Mesodermal cell (in vitro differentiated cells): ENCODE data around the gene OPCML.

ENCODE experiments used
- H3K27ac ChIP-seq: 2 replicates; pipeline ENCODE4 v1.7.0; 2013; ENCODE audit warnings: mild to moderate bottlenecking, low read depth, low read length, moderate library complexity; ENCODE audit not compliant: severe bottlenecking
- H3K36me3 ChIP-seq: 2 replicates; pipeline ENCODE4 v1.7.1; 2013; ENCODE audit warnings: mild to moderate bottlenecking, low read length, moderate library complexity; ENCODE audit not compliant: control insufficient read depth, insufficient read depth
- H3K4me1 ChIP-seq: one replicate; pipeline ENCODE4 v1.7.1; 2013; ENCODE audit warnings: mild to moderate bottlenecking, low read length; ENCODE audit not compliant: insufficient read depth, control insufficient read depth, poor library complexity, severe bottlenecking
- H3K4me3 ChIP-seq: 2 replicates; pipeline ENCODE4 v1.7.0; 2013; ENCODE audit warnings: low read length, control low read depth, mild to moderate bottlenecking; ENCODE audit not compliant: insufficient read depth, poor library complexity, severe bottlenecking; ENCODE audit errors: extremely low read depth
- H3K9me3 ChIP-seq: 2 replicates; pipeline ENCODE4 v1.7.1; 2013; ENCODE audit warnings: mild to moderate bottlenecking, low read length, moderate library complexity; ENCODE audit not compliant: control insufficient read depth
- WGBS, 2 experiments: methylation state at CpG; one replicate each; pipeline ENCODE4 v1.1.5; 2013; ENCODE audit warnings: missing lambda C conversion rate in 2 of 2; ENCODE audit not compliant: insufficient coverage in 2 of 2; 5-methylcytosine and 5-hydroxymethylcytosine counted together

OPCML gene

DNA sequence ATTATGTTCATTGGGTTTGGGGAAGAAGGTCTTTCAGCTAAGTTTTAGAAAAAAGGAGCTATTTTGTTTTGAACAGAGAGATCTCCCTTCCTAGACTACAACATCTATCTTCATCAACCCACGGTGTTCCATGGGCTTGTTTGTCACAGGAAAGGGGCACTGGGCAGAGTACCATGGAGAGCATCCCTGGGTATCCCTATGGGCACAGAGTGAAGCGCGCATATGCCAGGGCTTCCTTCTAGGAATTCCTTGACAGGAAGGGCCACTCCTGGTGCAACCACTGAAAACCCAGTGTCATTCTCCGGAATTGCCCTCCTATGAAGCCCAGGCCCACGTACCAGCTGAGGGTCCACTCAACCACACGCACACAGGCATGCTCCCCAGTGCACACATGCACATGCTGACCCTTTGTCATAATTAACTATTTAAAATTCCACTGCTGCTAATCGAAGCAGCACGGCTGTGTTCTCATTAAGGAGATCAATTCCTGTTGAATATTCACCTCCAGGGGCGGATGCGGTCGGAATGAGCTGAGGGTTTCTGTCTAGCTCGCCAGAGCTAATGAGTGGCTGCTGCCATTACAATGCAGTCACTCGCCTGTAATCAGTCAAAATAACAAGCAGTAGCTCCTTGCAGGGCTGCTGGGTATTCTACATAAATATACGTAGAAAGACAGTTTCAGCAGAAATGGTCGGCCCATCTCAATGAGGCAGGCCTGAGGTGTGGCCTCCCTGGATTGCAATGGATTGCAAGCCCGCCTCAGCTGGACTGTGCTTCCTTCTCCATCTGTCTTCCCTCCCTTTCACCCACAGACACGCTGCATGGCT, 512.5 kb downstream of the OPCML start:
- H3K9me3 ChIP-seq: no peaks in the 10 kb centered on the region
- no peaks in the 10 kb centered on the region for H3K36me3 ChIP-seq
- no peak overlapping the region for H3K27ac ChIP-seq
- H3K4me1 ChIP-seq: peaks cover 13% of the 10 kb centered on the region
- H3K4me3 ChIP-seq: no peak overlapping the region
- WGBS, 2 experiments: 90 to 92% methylated on average over 16 to 17 of the region's 17 CpGs

DNA sequence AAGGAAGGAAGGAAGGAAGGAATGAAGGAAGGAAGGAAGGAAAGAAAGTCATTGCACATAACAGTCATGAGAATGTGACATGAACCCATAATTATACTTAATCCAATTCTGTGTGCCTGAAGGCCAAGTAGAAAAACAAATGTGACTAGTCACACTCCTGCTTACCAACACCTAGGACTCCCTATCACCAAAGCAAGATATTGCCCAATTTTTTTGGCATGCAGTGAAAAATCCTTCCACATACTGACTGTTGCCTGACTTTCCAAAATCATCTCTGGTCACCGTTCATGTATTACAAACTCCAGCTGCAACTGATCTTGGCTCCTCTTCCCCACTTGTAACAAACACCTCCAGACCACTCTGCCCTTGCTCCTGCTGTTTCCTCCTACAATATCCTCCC, 516.8 kb downstream of the OPCML start:
- 80 to 93% methylated on average over 1 of the region's 1 CpG for WGBS, 2 experiments
- Histone ChIP-seq H3K4me1 (peaks cover 4% of the 10 kb centered on the region), H3K27ac (no peak overlapping the region), H3K36me3 (no peaks in the 10 kb centered on the region), H3K9me3 (no peaks in the 10 kb centered on the region), H3K4me3 (no peak overlapping the region)

DNA sequence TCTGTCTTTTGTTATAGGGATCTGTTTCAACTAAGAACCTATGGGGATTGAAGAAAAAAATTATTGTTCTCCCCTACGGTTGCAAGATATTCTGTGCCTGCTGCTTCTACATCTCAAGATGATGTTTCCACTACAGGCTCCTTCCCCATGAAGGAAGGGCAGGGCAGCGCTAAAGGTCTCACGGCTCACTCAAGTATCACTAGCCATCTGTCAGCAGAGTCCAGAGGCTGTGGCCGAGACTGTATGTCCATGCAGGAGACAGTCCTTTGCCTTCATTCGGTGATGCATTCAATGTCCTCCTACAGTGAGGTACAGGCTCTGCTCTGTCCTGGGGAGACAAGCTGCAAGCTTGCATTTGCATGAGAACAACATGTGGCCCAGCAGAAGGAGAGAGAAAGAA, 518.0 kb downstream of the OPCML start:
- Histone ChIP-seq H3K27ac (no peak overlapping the region), H3K4me3 (no peak overlapping the region), H3K36me3 (no peaks in the 10 kb centered on the region), H3K4me1 (no peaks in the 10 kb centered on the region), H3K9me3 (no peaks in the 10 kb centered on the region)
- WGBS, 2 experiments: 80 to 84% methylated on average over 4 to 5 of the region's 5 CpGs

DNA sequence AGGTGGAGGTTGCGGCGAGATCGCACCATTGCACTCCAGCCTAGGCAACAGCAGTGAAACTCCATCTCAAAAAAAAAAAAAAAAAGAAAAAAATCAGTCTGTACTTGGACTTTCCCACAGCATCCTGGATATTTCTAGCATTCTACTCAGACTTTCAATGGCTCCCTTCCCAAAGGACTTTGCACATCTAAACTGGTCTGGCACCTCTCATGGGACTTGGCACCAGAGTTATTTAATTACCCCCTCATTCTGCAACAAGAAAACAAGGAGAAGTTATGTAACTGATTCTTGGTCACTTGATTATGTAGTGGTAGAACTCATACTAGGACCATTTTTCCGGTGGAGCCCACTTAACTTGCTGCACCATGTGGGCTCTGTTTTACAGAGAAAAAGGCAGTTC, 519.5 kb downstream of the OPCML start:
- 93 to 100% methylated on average over 2 to 3 of the region's 4 CpGs for WGBS, 2 experiments
- H3K27ac ChIP-seq: no peak overlapping the region

DNA sequence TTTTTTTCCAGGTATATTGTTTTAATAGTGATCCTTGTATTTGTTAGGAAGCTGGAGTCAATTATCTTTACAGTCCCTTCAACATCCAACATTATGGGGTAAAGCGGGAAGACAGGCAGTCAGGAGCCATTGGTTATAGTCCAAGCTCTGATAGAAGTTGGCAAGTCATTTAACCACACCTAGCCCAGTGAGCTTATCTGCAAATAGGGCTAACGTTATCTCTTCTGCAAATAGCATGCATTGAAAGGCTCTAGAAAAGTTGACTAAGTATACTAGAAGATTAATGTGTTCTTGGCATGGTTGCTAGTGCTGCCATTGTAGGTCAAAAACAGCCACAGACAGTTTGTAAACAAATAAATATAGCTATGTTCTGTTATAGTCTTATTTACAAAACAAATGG, 520.7 kb downstream of the OPCML start:
- no peaks in the 10 kb centered on the region for H3K36me3 ChIP-seq
- WGBS, 2 experiments: 80% methylated on average over 1 of the region's 2 CpGs; no CpG with 5 or more reads in 1 of the 2 experiments
- H3K9me3 ChIP-seq: no peaks in the 10 kb centered on the region

More for the DNA sequence above, 519.5 kb downstream of the OPCML start:
- Histone ChIP-seq H3K9me3 (no peaks in the 10 kb centered on the region), H3K4me3 (no peak overlapping the region), H3K4me1 (no peaks in the 10 kb centered on the region), H3K36me3 (no peaks in the 10 kb centered on the region)

DNA sequence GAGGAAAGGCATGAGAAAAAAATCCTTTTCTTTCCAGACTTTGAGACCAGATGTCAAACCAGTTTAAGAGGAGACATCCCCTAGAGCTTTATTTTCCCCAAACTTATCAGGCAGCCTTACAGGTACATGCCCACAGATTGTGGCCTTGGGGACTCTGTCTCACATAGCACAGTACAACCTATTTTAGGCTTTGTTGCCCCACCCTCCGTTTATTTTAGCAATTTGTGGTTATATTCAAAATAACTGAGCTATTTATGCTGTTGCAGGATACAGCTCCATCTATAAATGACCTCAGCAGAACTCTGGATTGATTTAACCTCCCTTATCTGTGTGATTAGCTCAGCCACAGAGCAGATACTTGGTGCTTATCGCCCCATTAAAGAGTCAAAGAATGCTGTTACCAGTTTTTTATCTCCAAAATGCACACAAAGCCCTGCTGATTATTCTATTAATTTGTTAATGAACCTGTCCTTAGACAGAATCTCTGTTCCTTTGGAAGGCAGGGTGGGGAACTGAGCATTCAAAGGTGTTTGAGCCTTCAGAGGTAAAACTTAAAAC, 525.2 kb downstream of the OPCML start:
- Histone ChIP-seq H3K4me1 (no peaks in the 10 kb centered on the region), H3K9me3 (no peaks in the 10 kb centered on the region), H3K4me3 (no peak overlapping the region), H3K27ac (no peak overlapping the region), H3K36me3 (no peaks in the 10 kb centered on the region)
- WGBS, 2 experiments: 60 to 100% methylated on average over 1 of the region's 2 CpGs

More for the DNA sequence above, 520.7 kb downstream of the OPCML start:
- H3K27ac ChIP-seq: no peak overlapping the region
- no peak overlapping the region for H3K4me3 ChIP-seq
- H3K4me1 ChIP-seq: no peaks in the 10 kb centered on the region

DNA sequence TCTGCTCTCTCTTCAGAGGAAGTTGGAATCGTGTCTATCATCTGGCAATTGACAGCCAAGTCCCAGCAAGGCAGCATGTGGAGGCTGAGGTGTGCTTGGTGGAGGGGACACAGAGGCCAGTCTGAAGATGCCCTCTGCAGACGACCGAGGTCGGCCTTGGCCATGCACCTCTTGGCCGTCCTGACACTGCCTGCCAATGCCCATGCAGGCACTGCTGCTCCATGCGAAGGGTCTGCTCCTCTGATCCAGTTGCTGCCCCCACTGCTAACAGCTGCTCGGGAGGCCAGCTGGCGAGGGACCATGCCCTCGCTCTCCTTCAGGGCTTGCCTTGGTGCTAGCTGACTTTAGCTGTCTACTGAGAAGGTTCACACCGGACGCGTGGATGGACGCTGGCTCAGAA, 527.9 kb downstream of the OPCML start:
- H3K36me3 ChIP-seq: no peaks in the 10 kb centered on the region
- no peaks in the 10 kb centered on the region for H3K9me3 ChIP-seq
- no peak overlapping the region for H3K4me3 ChIP-seq
- H3K27ac ChIP-seq: no peak overlapping the region
- 92 to 96% methylated on average over 12 of the region's 13 CpGs for WGBS, 2 experiments
- no peaks in the 10 kb centered on the region for H3K4me1 ChIP-seq

DNA sequence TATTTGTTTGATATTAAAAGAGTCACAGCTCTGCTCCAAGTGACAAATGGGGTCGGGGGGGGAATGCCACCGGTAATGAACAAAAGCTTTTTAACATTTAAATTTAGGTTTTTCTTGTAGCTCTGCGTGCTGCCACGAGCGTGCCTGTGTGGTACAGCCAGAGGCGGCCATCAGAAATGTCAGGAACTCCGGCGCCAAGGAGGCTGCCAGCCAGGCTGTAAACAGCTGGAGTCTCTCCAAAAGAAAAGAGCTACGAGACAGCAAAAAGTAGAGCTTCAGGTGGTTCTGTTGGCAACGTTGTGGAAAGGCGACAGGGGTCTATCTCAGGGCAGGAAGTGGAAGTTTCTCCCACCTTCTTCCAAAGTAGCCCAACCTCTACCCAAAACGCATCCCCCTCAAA, 532.8 kb downstream of the OPCML start:
- Histone ChIP-seq H3K4me3 (no peak overlapping the region), H3K4me1 (no peaks in the 10 kb centered on the region), H3K9me3 (no peaks in the 10 kb centered on the region), H3K36me3 (no peaks in the 10 kb centered on the region), H3K27ac (no peak overlapping the region)
- WGBS, 2 experiments: 21 to 23% methylated on average over 7 to 8 of the region's 12 CpGs

DNA sequence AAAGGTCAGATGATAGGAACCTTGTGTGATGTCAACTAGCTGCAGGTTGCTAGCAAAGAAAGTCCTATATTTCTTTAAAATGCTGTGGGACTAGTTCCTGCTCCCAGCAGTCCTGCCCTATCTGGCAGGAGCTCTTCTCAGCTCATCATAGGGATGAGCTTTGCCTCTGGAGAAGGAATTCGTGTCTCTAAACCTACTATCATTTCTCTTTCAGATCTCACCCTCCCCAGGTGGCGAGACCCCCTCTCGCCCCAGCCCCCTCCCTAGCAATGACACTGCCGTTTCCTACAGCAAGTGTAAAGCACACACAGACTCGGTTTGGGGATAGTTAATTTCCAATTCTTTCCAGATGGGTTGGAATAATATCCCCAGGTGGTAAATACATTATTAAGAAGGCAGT, 533.3 kb downstream of the OPCML start:
- Histone ChIP-seq H3K9me3 (no peaks in the 10 kb centered on the region), H3K4me3 (no peak overlapping the region), H3K4me1 (no peaks in the 10 kb centered on the region), H3K27ac (no peak overlapping the region), H3K36me3 (no peaks in the 10 kb centered on the region)
- WGBS, 2 experiments: no CpG with 5 or more reads among the region's 5 CpGs

DNA sequence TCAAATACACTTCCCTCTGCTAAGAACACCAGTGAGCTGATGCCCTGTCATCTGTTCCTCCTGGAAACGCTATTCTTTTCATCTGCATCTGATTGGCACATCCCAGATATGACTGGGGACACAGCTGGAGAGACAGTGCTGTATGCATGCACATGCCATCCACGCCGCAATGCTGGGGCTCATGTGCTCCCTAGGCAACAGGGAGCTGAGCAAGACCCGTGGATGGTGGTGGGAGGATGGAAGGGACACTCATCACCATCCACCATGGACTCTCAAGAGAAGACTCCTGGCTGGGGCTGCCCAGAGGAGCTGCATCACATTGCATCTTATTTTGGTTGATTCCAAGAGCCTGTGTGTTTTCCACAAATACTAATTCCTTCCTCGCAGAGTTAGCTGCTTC, 534.9 kb downstream of the OPCML start:
- Histone ChIP-seq H3K36me3 (no peaks in the 10 kb centered on the region), H3K27ac (no peak overlapping the region), H3K4me3 (no peak overlapping the region), H3K4me1 (no peaks in the 10 kb centered on the region), H3K9me3 (no peaks in the 10 kb centered on the region)
- 82 to 95% methylated on average over 2 to 4 of the region's 5 CpGs for WGBS, 2 experiments

DNA sequence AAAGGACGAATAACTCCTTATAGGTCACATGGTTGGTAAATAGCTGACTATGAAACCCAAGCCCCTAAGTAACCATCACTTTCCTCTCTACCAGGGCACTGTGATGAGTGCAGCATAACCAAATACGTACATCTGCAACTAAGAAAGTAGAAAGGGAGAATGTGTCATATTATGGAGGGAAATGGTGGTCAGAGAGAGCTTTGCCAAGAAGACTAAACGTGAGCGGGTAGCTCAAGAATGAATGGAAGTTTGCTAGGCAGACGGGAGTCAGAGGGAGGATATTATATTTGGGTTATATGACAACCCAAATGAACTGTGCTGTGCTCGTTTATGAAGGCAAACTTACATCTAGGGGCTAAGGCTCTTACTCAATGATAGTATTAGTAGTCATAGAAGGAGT, 537.3 kb downstream of the OPCML start:
- Histone ChIP-seq H3K4me1 (no peaks in the 10 kb centered on the region), H3K36me3 (no peaks in the 10 kb centered on the region), H3K27ac (no peak overlapping the region)

More for the DNA sequence above, 537.3 kb downstream of the OPCML start:
- Histone ChIP-seq H3K4me3 (no peak overlapping the region), H3K9me3 (no peaks in the 10 kb centered on the region)
- WGBS, 2 experiments: 83 to 90% methylated on average over 5 of the region's 6 CpGs
